Thyroid gland (tissue), 4 donors: ENCODE data around the gene MOV10. TPM values are rescaled to one million over a fixed set of nuclear protein-coding genes. Genes with fewer than 3 reads are reported as not detected.

Experiments used
- DNase-seq, 2 donors: peaks; one replicate each; pipeline ENCODE4 v3.0.0-alpha.2; 2019
- H3K27ac ChIP-seq, 3 donors: fragments of 200-600 bp; sonication (generic); 1 replicate in 2 of 3; 2 replicates in 1 of 3; pipeline ENCODE4 v1.5.1; 2016 to 2019; ENCODE audit warnings: mild to moderate bottlenecking in 1 of 3, moderate library complexity in 1 of 3
- H3K27me3 ChIP-seq: fragments of 200-600 bp; sonication (generic); one replicate; pipeline ENCODE4 v1.5.1; 2019
- H3K36me3 ChIP-seq, 2 donors: fragments of 200-600 bp; sonication (generic); one replicate each; pipeline ENCODE4 v1.5.1; 2016 to 2019
- H3K4me1 ChIP-seq, 2 donors: fragments of 200-600 bp; sonication (generic); one replicate each; pipeline ENCODE4 v1.5.1; 2017 to 2019
- H3K4me3 ChIP-seq, 3 donors: fragments of 200-600 bp; sonication (generic); replicated peaks in 1 of 3; 1 replicate in 2 of 3; 2 replicates in 1 of 3; pipeline ENCODE4 v1.5.1; 2016; ENCODE audit warnings: mild to moderate bottlenecking in 1 of 3
- H3K9me3 ChIP-seq: fragments of 200-600 bp; sonication (generic); one replicate; pipeline ENCODE4 v1.5.1; 2017
- CTCF ChIP-seq, 6 experiments: fragments of 200-600 bp in 3 of 6; fragments of 450-650 bp in 3 of 6; sonication (generic) in 3 of 6; IDR thresholded peaks; one replicate each; pipeline ENCODE4 v1.5.1; 2016 to 2019; ENCODE audit warnings: antibody characterized with exemption in 6 of 6, mild to moderate bottlenecking in 2 of 6, inconsistent platforms in 1 of 6, moderate library complexity in 1 of 6
- POLR2A ChIP-seq, 2 donors: fragments of 450-650 bp; IDR thresholded peaks; one replicate each; pipeline ENCODE4 v1.6.1; 2017; ENCODE audit warnings: antibody characterized with exemption in 2 of 2, mild to moderate bottlenecking in 2 of 2, moderate library complexity in 1 of 2
- WGBS, 2 donors: methylation state at CpG; one replicate each; pipeline ENCODE4 v1.1.5; 2017; 5-methylcytosine and 5-hydroxymethylcytosine counted together
- intact Hi-C: fragments of 100-400 bp; cut with DNase I; formaldehyde crosslinking; loops from one replicate; pipeline ENCODE4 v1.15.1; 2023
- total RNA-seq, 4 donors: library from RNA; depleted of rRNA; stranded (reverse); fragments of >200 nt; gene quantifications; one replicate each; pipeline ENCODE4 v1.2.3, GENCODE V29; 2016

Gene MOV10
- total RNA-seq, 4 donors from 2014 or later, result 20.2 to 27.7 (median 27.5) TPM

DNA sequence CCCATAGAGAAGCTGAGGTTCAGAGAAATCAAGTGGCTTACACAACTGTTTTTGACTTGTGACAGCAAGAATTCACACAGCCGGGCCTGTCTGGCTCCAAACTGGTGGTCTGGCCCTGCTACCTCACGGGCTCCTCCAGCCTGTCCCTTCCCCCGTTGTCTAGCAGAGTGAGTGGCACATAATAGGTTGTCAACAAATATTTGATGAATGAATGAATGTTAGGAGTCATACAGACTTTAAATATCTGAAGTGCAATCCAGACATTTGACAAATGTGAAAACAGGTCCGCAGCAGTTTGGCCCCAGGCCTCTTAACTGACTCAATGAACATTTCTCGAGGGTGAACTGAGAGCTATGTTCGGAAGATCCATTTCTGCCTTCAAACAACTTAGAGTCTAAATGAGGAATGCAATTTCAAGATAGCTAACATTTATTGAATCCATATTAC, 33.6 kb downstream of the MOV10 start:
- no peak for DNase-seq
- 86 to 93% methylated on average over 6 of the region's 6 CpGs for WGBS, 2 donors
- peaks cover 15 to 29% of the 10 kb centered on the region in 2 donors for H3K4me1 ChIP-seq
- H3K4me3 ChIP-seq, result no peak overlapping the region
- intact Hi-C loops, result loop anchor here (5.0 to 10.0 kb wide), 3 partner anchors 203 to 316 kb away; partner anchors contain the start of gene WNT2B
- H3K9me3 ChIP-seq, result no peaks in the 10 kb centered on the region
- no peaks in the 10 kb centered on the region for H3K36me3 ChIP-seq
- no peaks in the 10 kb centered on the region for H3K27me3 ChIP-seq
- no peak for TF ChIP-seq CTCF (IDR thresholded peaks at IDR 0.05)
- TF ChIP-seq POLR2A (IDR thresholded peaks at IDR 0.05), result no peak
- no peak overlapping the region for H3K27ac ChIP-seq

GRCh38 chr1:112708489-112708888, 34.0 kb downstream of the MOV10 start:
- H3K9me3 ChIP-seq, result no peaks in the 10 kb centered on the region
- WGBS, 2 donors, result 94 to 97% methylated on average over 3 of the region's 3 CpGs
- no peak overlapping the region for H3K27ac ChIP-seq
- H3K36me3 ChIP-seq, result no peaks in the 10 kb centered on the region
- DNase-seq, result no peak
- H3K4me1 ChIP-seq, result peaks cover 16 to 31% of the 10 kb centered on the region in 2 donors
- H3K4me3 ChIP-seq, result no peak overlapping the region
- H3K27me3 ChIP-seq, result no peaks in the 10 kb centered on the region
- TF ChIP-seq POLR2A (IDR thresholded peaks at IDR 0.05) (no peak), CTCF (IDR thresholded peaks at IDR 0.05) (no peak)
- intact Hi-C loops, result loop anchor here (5.0 to 10.0 kb wide), 3 partner anchors 204 to 316 kb away; partner anchors contain the start of gene WNT2B

DNA sequence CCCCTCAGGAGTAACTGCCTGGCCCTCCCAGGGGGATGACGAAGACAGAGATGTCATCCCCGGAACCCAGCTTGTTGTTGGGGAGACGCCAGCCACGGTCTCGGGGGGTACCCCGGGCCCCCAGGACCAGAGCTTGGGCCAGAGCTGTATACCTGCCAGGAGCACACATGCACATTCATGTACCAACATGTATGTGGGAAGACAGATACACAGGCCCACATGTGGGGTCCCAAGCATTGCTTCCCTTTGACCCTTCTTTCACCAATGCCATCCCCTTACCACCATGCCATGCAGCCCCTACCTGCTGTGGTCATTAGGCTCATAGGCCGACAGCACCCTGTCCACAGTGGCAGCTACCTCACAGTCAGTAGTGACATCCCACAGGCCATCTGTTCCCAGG, 35.7 kb downstream of the MOV10 start:
- intact Hi-C loops, result loop anchor here (5.0 kb wide), 1 partner anchor 93 kb away; the partner anchor contains the start of genes CAPZA1 and ST7L
- H3K36me3 ChIP-seq, result no peaks in the 10 kb centered on the region
- peaks cover 25 to 29% of the 10 kb centered on the region in 2 donors for H3K4me1 ChIP-seq
- TF ChIP-seq POLR2A (IDR thresholded peaks at IDR 0.05) (no peak), CTCF (IDR thresholded peaks at IDR 0.05) (no peak)
- WGBS, 2 donors, result 75 to 88% methylated on average over 7 of the region's 7 CpGs
- H3K27me3 ChIP-seq, result no peaks in the 10 kb centered on the region
- H3K27ac ChIP-seq, result no peak overlapping the region
- DNase-seq, result no peak
- H3K4me3 ChIP-seq, result no peak overlapping the region
- no peaks in the 10 kb centered on the region for H3K9me3 ChIP-seq

GRCh38 chr1:112710586-112710985, 36.1 kb downstream of the MOV10 start:
- Histone ChIP-seq H3K36me3 (no peaks in the 10 kb centered on the region), H3K9me3 (no peaks in the 10 kb centered on the region), H3K4me1 (peaks cover 20 to 25% of the 10 kb centered on the region in 2 donors), H3K27ac (no peak overlapping the region), H3K4me3 (no peak overlapping the region), H3K27me3 (no peaks in the 10 kb centered on the region)
- WGBS, 2 donors, result 81 to 91% methylated on average over 3 of the region's 3 CpGs
- TF ChIP-seq POLR2A (IDR thresholded peaks at IDR 0.05), result no peak
- TF ChIP-seq CTCF (IDR thresholded peaks at IDR 0.05), result no peak
- DNase-seq, result no peak
- intact Hi-C loops, result loop anchor here (5.0 kb wide), 1 partner anchor 93 kb away; the partner anchor contains the start of genes CAPZA1 and ST7L

- 72 to 82% methylated on average over 7 of the region's 7 CpGs for WGBS, 2 donors
- peaks cover 20 to 21% of the 10 kb centered on the region in 2 donors for H3K4me1 ChIP-seq
- intact Hi-C loops, result loop anchor here (5.0 kb wide), 1 partner anchor 94 kb away; the partner anchor contains the start of genes CAPZA1 and ST7L
- H3K27ac ChIP-seq, result no peak overlapping the region
- H3K4me3 ChIP-seq, result no peak overlapping the region
- H3K9me3 ChIP-seq, result no peaks in the 10 kb centered on the region
- no peak for DNase-seq
- H3K27me3 ChIP-seq, result no peaks in the 10 kb centered on the region
- TF ChIP-seq POLR2A (IDR thresholded peaks at IDR 0.05) (no peak), CTCF (IDR thresholded peaks at IDR 0.05) (no peak)
- H3K36me3 ChIP-seq, result no peaks in the 10 kb centered on the region
These were observed 36.6 kb downstream of the MOV10 start for GRCh38 chr1:112711041-112711440.
